ENCODE measurements around the gene ALDOA.

- TF ChIP-seq POLR2A (IDR thresholded peaks at IDR 0.05): no peak
- TF ChIP-seq CTCF (IDR thresholded peaks at IDR 0.05): no peak
These were observed 51.0 kb downstream of the ALDOA start for GRCh38 chr16:30116291-30117207.
